Measurements from ENCODE around the gene COLQ.

DNA sequence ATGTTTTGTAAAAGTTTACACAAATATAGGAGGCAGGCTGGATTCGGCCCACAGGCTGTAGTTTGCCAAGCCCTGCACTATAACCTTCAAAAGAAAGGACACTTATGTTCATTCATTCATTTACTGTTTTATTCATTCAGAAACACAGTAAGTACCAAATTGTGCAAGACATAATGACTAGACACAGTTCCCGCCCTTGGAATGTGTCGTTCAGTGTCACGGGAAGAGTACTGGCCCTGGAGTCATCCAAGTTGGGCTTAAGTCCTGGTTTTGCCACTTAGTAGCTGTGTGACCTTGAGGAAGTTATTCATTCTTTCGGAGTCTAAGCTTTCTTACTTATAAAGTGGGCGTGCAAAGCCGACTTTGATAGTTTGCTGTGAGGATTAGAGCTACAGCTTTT is 22.0 kb downstream of the COLQ start:
- TF ChIP-seq BHLHE40 (IDR thresholded peaks at IDR 0.05; ENCODE audit: low read depth, low read length) (no peak), NR3C1 (IDR thresholded peaks at IDR 0.05) (no peak), ESRRA (IDR thresholded peaks at IDR 0.05; ENCODE audit: borderline replicate concordance, low read length) (no peak)
